Tibial nerve (tissue), 4 donors: ENCODE results near the gene HPGDS. TPM values are rescaled to one million over a fixed set of nuclear protein-coding genes. Genes with fewer than 3 reads are reported as not detected.

Experiments
- DNase-seq, 2 donors: peaks; one replicate each; pipeline ENCODE4 v3.0.0-alpha.2; 2019; ENCODE audit warnings: low spot score in 2 of 2
- H3K27ac ChIP-seq, 4 donors: fragments of 200-600 bp; sonication (generic) in 3 of 4; one replicate each; pipeline ENCODE4 v1.5.1; 2017 to 2019; ENCODE audit warnings: mild to moderate bottlenecking in 1 of 4
- H3K27me3 ChIP-seq, 2 donors: fragments of 200-600 bp; sonication (generic) in 1 of 2; one replicate each; pipeline versions ENCODE4 v1.5.1 to v1.6.0; 2017 to 2019
- H3K36me3 ChIP-seq, 3 donors: fragments of 200-600 bp; sonication (generic); one replicate each; pipeline ENCODE4 v1.5.1; 2018 to 2019
- H3K4me1 ChIP-seq, 4 donors: fragments of 200-600 bp; sonication (generic) in 3 of 4; one replicate each; pipeline ENCODE4 v1.5.1; 2017 to 2019
- H3K4me3 ChIP-seq, 4 donors: fragments of 200-600 bp; sonication (generic) in 3 of 4; one replicate each; pipeline ENCODE4 v1.5.1; 2017 to 2019; ENCODE audit warnings: mild to moderate bottlenecking in 1 of 4, moderate library complexity in 1 of 4
- H3K9me3 ChIP-seq, 4 donors: fragments of 200-600 bp; sonication (generic) in 3 of 4; one replicate each; pipeline ENCODE4 v1.5.1; 2017 to 2019
- CTCF ChIP-seq, 5 experiments: fragments of 200-600 bp in 3 of 5; fragments of 450-650 bp in 2 of 5; sonication (generic) in 3 of 5; IDR thresholded peaks; one replicate each; pipeline ENCODE4 v1.5.1; 2016 to 2019; ENCODE audit warnings: antibody characterized with exemption in 5 of 5, mild to moderate bottlenecking in 3 of 5, moderate library complexity in 2 of 5
- EP300 ChIP-seq, 2 donors: sonication (generic); formaldehyde crosslinking; IDR thresholded peaks; one replicate each; pipeline ENCODE4 v1.6.1; 2017; ENCODE audit warnings: antibody characterized with exemption in 2 of 2, mild to moderate bottlenecking in 1 of 2
- POLR2A ChIP-seq, 2 donors: fragments of 450-650 bp; IDR thresholded peaks; one replicate each; pipeline ENCODE4 v1.6.1; 2017; ENCODE audit warnings: antibody characterized with exemption in 2 of 2, mild to moderate bottlenecking in 2 of 2, moderate library complexity in 2 of 2
- WGBS, 2 donors: methylation state at CpG; one replicate each; pipeline ENCODE4 v1.1.5; 2018; 5-methylcytosine and 5-hydroxymethylcytosine counted together
- total RNA-seq, 4 donors: library from RNA; depleted of rRNA; stranded (reverse); fragments of >200 nt; gene quantifications; one replicate each; pipeline ENCODE4 v1.1.0, GENCODE V29; 2016

HPGDS gene
- total RNA-seq, 4 donors from 2014 or later = 1.1 to 3.6 (median 1.8) TPM; not detected in 1

GRCh38 chr4:94352163-94352562 lies 9.5 kb upstream of the HPGDS start:
- no peak for DNase-seq
- no peaks in the 10 kb centered on the region for H3K9me3 ChIP-seq
- H3K4me1 ChIP-seq = no peaks in the 10 kb centered on the region
- TF ChIP-seq CTCF (IDR thresholded peaks at IDR 0.05) (no peak), EP300 (IDR thresholded peaks at IDR 0.05) (no peak), POLR2A (IDR thresholded peaks at IDR 0.05) (no peak)
- no peaks in the 10 kb centered on the region for H3K36me3 ChIP-seq
- H3K27ac ChIP-seq = no peak overlapping the region
- no peaks in the 10 kb centered on the region for H3K27me3 ChIP-seq
- WGBS, 2 donors = 57 to 67% methylated on average over 4 of the region's 4 CpGs
- no peak overlapping the region for H3K4me3 ChIP-seq

GRCh38 chr4:94351319-94351718 lies 8.7 kb upstream of the HPGDS start:
- WGBS, 2 donors = 74 to 96% methylated on average over 1 of the region's 1 CpG
- Histone ChIP-seq H3K4me1 (no peaks in the 10 kb centered on the region), H3K27me3 (no peaks in the 10 kb centered on the region), H3K36me3 (no peaks in the 10 kb centered on the region), H3K27ac (no peak overlapping the region), H3K9me3 (no peaks in the 10 kb centered on the region), H3K4me3 (no peak overlapping the region)
- no peak for DNase-seq
- TF ChIP-seq EP300 (IDR thresholded peaks at IDR 0.05) = no peak
- no peak for TF ChIP-seq CTCF (IDR thresholded peaks at IDR 0.05)
- TF ChIP-seq POLR2A (IDR thresholded peaks at IDR 0.05) = no peak

GRCh38 chr4:94350095-94350494 lies 7.5 kb upstream of the HPGDS start:
- Histone ChIP-seq H3K4me3 (no peak overlapping the region), H3K27me3 (no peaks in the 10 kb centered on the region), H3K27ac (no peak overlapping the region), H3K4me1 (no peaks in the 10 kb centered on the region), H3K9me3 (no peaks in the 10 kb centered on the region), H3K36me3 (no peaks in the 10 kb centered on the region)
- 68 to 80% methylated on average over 8 of the region's 8 CpGs for WGBS, 2 donors
- no peak for DNase-seq
- TF ChIP-seq EP300 (IDR thresholded peaks at IDR 0.05) = no peak
- TF ChIP-seq POLR2A (IDR thresholded peaks at IDR 0.05) = no peak
- no peak for TF ChIP-seq CTCF (IDR thresholded peaks at IDR 0.05)

GRCh38 chr4:94349193-94349592 lies 6.6 kb upstream of the HPGDS start:
- no peaks in the 10 kb centered on the region for H3K4me1 ChIP-seq
- 71 to 83% methylated on average over 1 of the region's 1 CpG for WGBS, 2 donors

GRCh38 chr4:94348666-94349065 lies 6.0 kb upstream of the HPGDS start:
- no peaks in the 10 kb centered on the region for H3K9me3 ChIP-seq
- no peaks in the 10 kb centered on the region for H3K27me3 ChIP-seq
- H3K4me3 ChIP-seq = no peak overlapping the region
- TF ChIP-seq CTCF (IDR thresholded peaks at IDR 0.05) = no peak
- no peak for TF ChIP-seq POLR2A (IDR thresholded peaks at IDR 0.05)
- TF ChIP-seq EP300 (IDR thresholded peaks at IDR 0.05) = no peak
- DNase-seq = no peak
- no peaks in the 10 kb centered on the region for H3K36me3 ChIP-seq
- 86 to 96% methylated on average over 3 of the region's 3 CpGs for WGBS, 2 donors
- H3K4me1 ChIP-seq = no peaks in the 10 kb centered on the region
- H3K27ac ChIP-seq = no peak overlapping the region

More at GRCh38 chr4:94349193-94349592, 6.6 kb upstream of the HPGDS start:
- TF ChIP-seq POLR2A (IDR thresholded peaks at IDR 0.05) (no peak), CTCF (IDR thresholded peaks at IDR 0.05) (no peak), EP300 (IDR thresholded peaks at IDR 0.05) (no peak)
- no peaks in the 10 kb centered on the region for H3K27me3 ChIP-seq
- no peaks in the 10 kb centered on the region for H3K9me3 ChIP-seq
- no peak overlapping the region for H3K4me3 ChIP-seq
- no peaks in the 10 kb centered on the region for H3K36me3 ChIP-seq
- H3K27ac ChIP-seq = no peak overlapping the region
- no peak for DNase-seq
